Stimulated activated effector memory CD8-positive, alpha-beta T cell treated with anti-CD3 and anti-CD28 coated beads, Interleukin-12 subunit alpha, Interleukin-12 subunit beta, amount 100 ng/mL, for 72 hours (primary cell): ENCODE results near the gene KCNQ5.

Experiments
- ATAC-seq: fragments of 150-1000 bp; cut with Tn5 transposase; 2 replicates; pipeline ENCODE4 v1.10.0; 2021
- DNase-seq, 2 donors: peaks; one replicate each; pipeline ENCODE4 v3.0.0; 2021 to 2022; ENCODE audit warnings: low spot score in 2 of 2
- H3K27ac Mint-ChIP-seq: one replicate; pipeline ENCODE4 v1.8.0; 2022; ENCODE audit warnings: mild to moderate bottlenecking, mixed read lengths
- H3K36me3 Mint-ChIP-seq: one replicate; pipeline ENCODE4 v1.8.0; 2022; ENCODE audit warnings: mild to moderate bottlenecking, mixed read lengths
- H3K4me1 Mint-ChIP-seq: one replicate; pipeline ENCODE4 v1.8.0; 2022; ENCODE audit warnings: mixed read lengths
- H3K4me3 Mint-ChIP-seq: one replicate; pipeline ENCODE4 v1.8.0; 2022; ENCODE audit warnings: mild to moderate bottlenecking, mixed read lengths
- H3K9me3 Mint-ChIP-seq: one replicate; pipeline ENCODE4 v1.8.0; 2022; ENCODE audit warnings: mixed read lengths

The KCNQ5 gene

DNA sequence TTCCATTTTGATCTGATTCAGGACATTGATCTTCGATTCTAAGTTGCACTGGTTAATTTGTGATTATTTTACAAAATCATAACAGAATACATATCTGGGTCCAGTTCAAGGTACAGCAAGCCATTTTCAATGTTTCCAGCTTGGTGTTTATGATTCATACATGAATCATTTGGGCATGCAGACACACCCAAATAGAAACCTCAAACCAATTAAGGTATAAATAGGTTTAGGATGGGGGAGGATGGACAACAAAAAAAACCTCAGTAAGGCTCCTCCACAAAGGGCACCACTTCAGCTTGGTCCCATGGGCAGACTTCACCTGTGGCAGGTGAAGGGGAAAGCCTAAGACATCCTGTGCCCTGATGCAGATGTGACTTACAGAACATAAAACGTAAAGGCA lies 410.7 kb downstream of the KCNQ5 start:
- no peaks in the 10 kb centered on the region for H3K4me1 Mint-ChIP-seq
- ATAC-seq (peak; percentile 56), DNase-seq (no peak)
- no peak overlapping the region for H3K27ac Mint-ChIP-seq
- no peak overlapping the region for H3K4me3 Mint-ChIP-seq
- no peaks in the 10 kb centered on the region for H3K36me3 Mint-ChIP-seq
- no peaks in the 10 kb centered on the region for H3K9me3 Mint-ChIP-seq

GRCh38 chr6:73036689-73037088 lies 414.8 kb downstream of the KCNQ5 start:
- no peak overlapping the region for H3K4me3 Mint-ChIP-seq
- no peaks in the 10 kb centered on the region for H3K36me3 Mint-ChIP-seq
- DNase-seq (no peak), ATAC-seq (no peak)
- no peaks in the 10 kb centered on the region for H3K4me1 Mint-ChIP-seq
- peaks cover 5% of the 10 kb centered on the region for H3K9me3 Mint-ChIP-seq
- no peak overlapping the region for H3K27ac Mint-ChIP-seq

DNA sequence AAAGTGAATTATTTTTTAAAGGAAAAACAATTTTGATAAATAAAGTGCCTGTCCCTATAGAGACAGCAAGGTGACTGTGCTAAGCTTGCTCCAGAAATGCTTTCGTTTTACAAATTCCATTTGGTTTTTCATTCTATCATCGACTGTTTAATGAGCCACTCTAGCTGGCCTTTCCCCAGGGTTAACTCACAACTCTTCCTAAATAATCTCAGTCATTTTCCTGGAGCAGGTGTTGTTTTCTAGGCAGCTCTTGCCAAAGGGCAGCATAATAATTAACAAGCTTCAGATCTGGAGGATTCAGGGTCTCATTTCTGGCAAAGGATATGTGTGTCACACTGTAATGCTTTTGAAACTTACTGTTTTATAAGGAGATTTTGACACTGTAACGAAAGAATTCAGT lies 419.2 kb downstream of the KCNQ5 start:
- H3K27ac Mint-ChIP-seq, result no peak overlapping the region
- H3K36me3 Mint-ChIP-seq, result no peaks in the 10 kb centered on the region
- H3K9me3 Mint-ChIP-seq, result peaks cover 5% of the 10 kb centered on the region
- DNase-seq, result no peak
- no peak for ATAC-seq
- no peak overlapping the region for H3K4me3 Mint-ChIP-seq
- no peaks in the 10 kb centered on the region for H3K4me1 Mint-ChIP-seq

DNA sequence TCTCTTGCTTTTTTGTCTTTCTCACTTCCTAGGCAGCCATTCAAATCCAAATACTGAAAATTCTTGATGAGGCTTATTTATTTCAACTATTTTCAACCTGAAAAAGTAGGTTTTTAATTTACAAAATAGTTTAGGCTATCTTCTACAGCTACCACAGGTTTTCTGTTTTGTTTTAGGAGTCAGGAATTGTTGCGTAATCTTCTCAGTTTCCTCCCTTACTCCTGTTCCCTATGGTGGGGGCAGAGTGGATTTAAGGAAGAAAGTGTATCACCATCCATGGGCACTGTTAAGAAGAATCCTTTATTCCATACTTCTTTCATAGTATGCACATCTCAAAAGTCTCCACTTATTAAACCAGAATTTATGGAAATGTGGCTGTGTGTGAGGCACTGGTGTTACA lies 421.0 kb downstream of the KCNQ5 start:
- DNase-seq (no peak), ATAC-seq (no peak)
- Mint-ChIP-seq H3K9me3 (peaks cover 5% of the 10 kb centered on the region), H3K4me1 (no peaks in the 10 kb centered on the region), H3K4me3 (no peak overlapping the region), H3K36me3 (no peaks in the 10 kb centered on the region), H3K27ac (no peak overlapping the region)

DNA sequence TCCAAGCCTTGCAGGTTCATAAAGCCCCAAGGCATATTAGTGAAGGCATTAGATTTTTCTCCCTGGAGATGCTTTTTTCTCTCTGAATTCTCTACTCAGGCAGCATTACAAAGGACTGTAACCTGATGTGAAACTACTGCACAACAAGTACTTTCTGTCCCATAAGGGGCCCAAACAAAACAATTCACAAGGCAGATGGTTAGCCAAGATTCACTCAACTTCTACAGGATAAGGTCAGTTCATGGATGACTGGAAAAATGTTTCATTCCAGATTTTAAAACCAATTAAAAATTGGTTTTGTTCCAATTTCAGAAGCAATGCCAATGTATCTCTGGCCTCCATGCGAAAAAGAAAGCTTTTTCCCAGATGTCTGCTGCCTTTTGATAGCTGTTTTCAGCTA lies 421.6 kb downstream of the KCNQ5 start:
- Mint-ChIP-seq H3K4me3 (no peak overlapping the region), H3K9me3 (peaks cover 5% of the 10 kb centered on the region), H3K36me3 (no peaks in the 10 kb centered on the region), H3K4me1 (no peaks in the 10 kb centered on the region), H3K27ac (no peak overlapping the region)
- no peak for ATAC-seq
- no peak for DNase-seq

DNA sequence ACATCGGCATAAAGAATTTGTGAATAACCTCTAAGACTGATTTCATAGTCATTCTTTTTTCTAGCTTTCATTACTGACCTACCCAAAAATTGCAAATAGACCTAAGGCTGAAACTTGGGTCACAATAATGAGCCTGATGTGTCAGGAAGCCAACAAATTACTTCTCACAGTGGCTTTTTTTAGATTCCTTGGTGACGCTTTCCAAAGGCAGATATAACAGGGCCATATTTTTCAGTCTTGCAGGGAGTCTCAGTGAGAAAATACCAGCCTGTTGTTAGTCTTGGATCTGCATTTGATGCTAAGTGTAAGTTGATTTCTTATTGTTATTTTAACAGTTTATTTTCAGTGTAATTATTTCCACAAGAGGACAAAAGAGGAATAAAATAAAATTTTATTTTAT lies 423.7 kb downstream of the KCNQ5 start:
- Mint-ChIP-seq H3K4me1 (no peaks in the 10 kb centered on the region), H3K27ac (no peak overlapping the region), H3K36me3 (no peaks in the 10 kb centered on the region), H3K4me3 (no peak overlapping the region), H3K9me3 (no peaks in the 10 kb centered on the region)
- ATAC-seq, result no peak
- DNase-seq, result no peak

DNA sequence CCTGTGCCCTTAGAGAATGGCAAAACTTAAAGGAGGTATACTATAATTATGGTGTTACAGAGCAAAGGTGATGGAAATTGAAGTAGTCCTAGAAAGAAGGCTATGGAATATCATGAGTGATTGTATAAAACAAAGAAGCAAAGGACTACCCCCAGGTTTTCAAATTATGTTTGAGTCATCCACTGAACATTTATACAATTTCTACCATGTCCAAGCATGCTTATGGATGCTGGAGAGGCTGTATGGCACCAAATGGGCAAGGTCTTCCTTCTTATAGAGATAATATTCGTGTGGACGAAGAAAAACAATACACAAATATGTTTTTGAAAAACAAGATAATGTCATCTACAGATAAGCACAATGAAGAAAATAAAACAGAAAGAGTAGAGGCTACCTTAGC lies 425.9 kb downstream of the KCNQ5 start:
- ATAC-seq (no peak), DNase-seq (no peak)
- Mint-ChIP-seq H3K27ac (no peak overlapping the region), H3K4me1 (no peaks in the 10 kb centered on the region), H3K36me3 (no peaks in the 10 kb centered on the region), H3K9me3 (no peaks in the 10 kb centered on the region), H3K4me3 (no peak overlapping the region)

- ATAC-seq (no peak), DNase-seq (no peak)
- Mint-ChIP-seq H3K9me3 (no peaks in the 10 kb centered on the region), H3K27ac (no peak overlapping the region), H3K4me3 (no peak overlapping the region), H3K4me1 (no peaks in the 10 kb centered on the region), H3K36me3 (no peaks in the 10 kb centered on the region)
Measured at GRCh38 chr6:73049971-73050594, 428.2 kb downstream of the KCNQ5 start.

DNA sequence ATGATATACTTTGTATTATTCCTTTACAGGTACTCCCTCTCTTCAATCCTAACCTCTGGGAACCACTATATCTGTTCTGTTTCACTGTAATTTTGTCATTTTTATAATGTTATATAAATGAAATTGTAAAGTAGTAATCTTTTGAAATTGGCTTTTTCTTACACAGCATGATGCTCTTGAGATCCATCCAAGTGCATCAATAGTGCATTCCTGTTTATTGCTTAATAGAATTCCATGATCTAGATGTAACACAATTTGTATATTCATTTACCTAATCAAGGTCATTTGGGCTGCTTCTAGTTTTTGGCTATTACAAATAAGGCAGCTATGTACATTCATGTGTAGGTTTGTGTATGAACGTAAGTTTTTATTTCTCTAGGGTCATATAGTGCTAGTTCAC lies 428.8 kb downstream of the KCNQ5 start:
- Mint-ChIP-seq H3K4me3 (no peak overlapping the region), H3K36me3 (no peaks in the 10 kb centered on the region), H3K9me3 (no peaks in the 10 kb centered on the region), H3K4me1 (no peaks in the 10 kb centered on the region), H3K27ac (no peak overlapping the region)
- no peak for DNase-seq
- no peak for ATAC-seq

- Mint-ChIP-seq H3K9me3 (no peaks in the 10 kb centered on the region), H3K4me3 (no peak overlapping the region), H3K36me3 (no peaks in the 10 kb centered on the region), H3K4me1 (no peaks in the 10 kb centered on the region), H3K27ac (no peak overlapping the region)
- no peak for DNase-seq
- peak; percentile 34 for ATAC-seq
Measured at GRCh38 chr6:73051147-73051546, 429.3 kb downstream of the KCNQ5 start.

- no peak overlapping the region for H3K4me3 Mint-ChIP-seq
- no peaks in the 10 kb centered on the region for H3K4me1 Mint-ChIP-seq
- DNase-seq, result no peak
- no peaks in the 10 kb centered on the region for H3K36me3 Mint-ChIP-seq
- no peaks in the 10 kb centered on the region for H3K9me3 Mint-ChIP-seq
- no peak overlapping the region for H3K27ac Mint-ChIP-seq
- ATAC-seq, result no peak
Measured at GRCh38 chr6:73054958-73055357, 433.1 kb downstream of the KCNQ5 start.

DNA sequence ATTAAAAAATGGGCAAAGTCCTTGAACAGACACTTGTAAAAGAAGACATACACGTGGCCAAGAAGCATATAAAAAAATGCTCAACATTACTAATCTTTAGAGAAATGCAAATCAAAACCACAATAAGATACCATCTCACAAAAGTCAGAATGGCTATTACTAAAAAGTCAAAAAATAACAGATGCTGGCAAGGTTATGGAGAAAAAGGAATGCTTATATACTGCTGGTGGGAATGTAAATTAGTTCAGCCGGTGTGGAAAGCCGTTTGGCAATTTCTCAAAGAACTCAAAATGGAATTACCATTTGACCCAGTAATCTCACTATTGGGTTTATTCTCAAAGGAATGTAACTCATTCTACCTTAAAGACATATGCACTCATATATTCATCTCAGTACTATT lies 436.9 kb downstream of the KCNQ5 start:
- H3K36me3 Mint-ChIP-seq, result no peaks in the 10 kb centered on the region
- no peaks in the 10 kb centered on the region for H3K9me3 Mint-ChIP-seq
- H3K4me1 Mint-ChIP-seq, result no peaks in the 10 kb centered on the region
- H3K27ac Mint-ChIP-seq, result no peak overlapping the region
- ATAC-seq (no peak), DNase-seq (no peak)
- H3K4me3 Mint-ChIP-seq, result no peak overlapping the region

- H3K36me3 Mint-ChIP-seq, result no peaks in the 10 kb centered on the region
- H3K4me3 Mint-ChIP-seq, result no peak overlapping the region
- no peak overlapping the region for H3K27ac Mint-ChIP-seq
- H3K9me3 Mint-ChIP-seq, result no peaks in the 10 kb centered on the region
- no peaks in the 10 kb centered on the region for H3K4me1 Mint-ChIP-seq
- DNase-seq, result no peak
- ATAC-seq, result no peak
Measured at GRCh38 chr6:73062130-73062529, 440.3 kb downstream of the KCNQ5 start.

- H3K36me3 Mint-ChIP-seq, result no peaks in the 10 kb centered on the region
- H3K4me3 Mint-ChIP-seq, result no peak overlapping the region
- H3K4me1 Mint-ChIP-seq, result no peaks in the 10 kb centered on the region
- DNase-seq (no peak), ATAC-seq (no peak)
- H3K9me3 Mint-ChIP-seq, result no peaks in the 10 kb centered on the region
- no peak overlapping the region for H3K27ac Mint-ChIP-seq
Measured at GRCh38 chr6:73062837-73063236, 441.0 kb downstream of the KCNQ5 start.

- ATAC-seq, result no peak
- H3K4me1 Mint-ChIP-seq, result no peaks in the 10 kb centered on the region
- no peak for DNase-seq
- no peaks in the 10 kb centered on the region for H3K36me3 Mint-ChIP-seq
- H3K27ac Mint-ChIP-seq, result no peak overlapping the region
- H3K4me3 Mint-ChIP-seq, result no peak overlapping the region
- no peaks in the 10 kb centered on the region for H3K9me3 Mint-ChIP-seq
Measured at GRCh38 chr6:73064266-73064665, 442.4 kb downstream of the KCNQ5 start.

GRCh38 chr6:73073238-73073637 lies 451.4 kb downstream of the KCNQ5 start:
- ATAC-seq (no peak), DNase-seq (no peak)
- Mint-ChIP-seq H3K4me3 (no peak overlapping the region), H3K36me3 (no peaks in the 10 kb centered on the region), H3K27ac (no peak overlapping the region), H3K9me3 (no peaks in the 10 kb centered on the region), H3K4me1 (no peaks in the 10 kb centered on the region)

DNA sequence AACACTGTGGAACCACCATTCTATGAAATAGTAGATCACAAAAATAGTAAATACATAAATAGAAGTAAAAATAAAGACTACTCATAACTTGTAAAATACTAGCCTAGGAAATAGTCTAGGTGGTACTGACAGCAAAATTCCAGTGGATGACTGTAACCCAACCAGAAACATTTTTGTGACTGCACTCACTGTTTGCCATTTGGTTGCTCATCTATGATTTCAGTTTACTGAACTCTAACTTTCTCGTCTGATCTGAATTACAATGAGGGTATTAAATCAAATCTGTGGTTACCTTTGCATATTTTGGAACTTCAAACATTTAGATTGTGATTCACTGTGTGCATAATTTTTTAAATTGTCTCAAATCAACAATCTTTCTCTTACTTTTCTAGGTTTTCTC lies 452.3 kb downstream of the KCNQ5 start:
- no peak for DNase-seq
- Mint-ChIP-seq H3K9me3 (no peaks in the 10 kb centered on the region), H3K4me1 (no peaks in the 10 kb centered on the region), H3K4me3 (no peak overlapping the region), H3K27ac (no peak overlapping the region), H3K36me3 (no peaks in the 10 kb centered on the region)
- no peak for ATAC-seq
